Endothelial cell of umbilical vein (primary cell): Measurements from ENCODE around the gene FABP2. TPM values are rescaled to one million over a fixed set of nuclear protein-coding genes. Genes with fewer than 3 reads are reported as not detected.

ENCODE experiments used
- BruUV-seq: library from RNA; stranded (reverse); fragments of 400-500 nt; replicated peaks from 2 replicates; lab custom pipeline; 2021; lab: Mats Ljungman, UMichigan
- CTCF ChIA-PET: fragments of 300-600, 350-600 bp; sonication (Branson Sonifier 250); formaldehyde crosslinking; loops from one replicate; lab custom pipeline; 2021; ENCODE audit warnings: antibody characterized with exemption, inconsistent platforms; lab: Charles Lee
- POLR2A ChIA-PET: fragments of 300-600, 350-600 bp; sonication (Branson Sonifier 250); formaldehyde crosslinking; loops from one replicate; lab custom pipeline; 2021; ENCODE audit warnings: antibody characterized with exemption, inconsistent platforms; lab: Charles Lee
- DNase-seq: peaks from one replicate; pipeline ENCODE4 v3.0.0-alpha.2; 2011; ENCODE audit warnings: low read depth, low spot score
- FAIRE-seq: peaks from 2 replicates; lab custom pipeline; 2011; peaks lifted over from hg19 to GRCh38; lab: Jason Lieb, UNC
- H2AFZ ChIP-seq: 2 replicates; pipeline ENCODE4 v1.6.0; 2012; ENCODE audit warnings: low read depth, low read length, control low read depth, inconsistent platforms
- H3K27ac ChIP-seq: 2 replicates; pipeline ENCODE4 v1.5.1; 2011; ENCODE audit warnings: low read depth, mild to moderate bottlenecking, control low read depth, low read length, moderate library complexity; ENCODE audit not compliant: insufficient read depth
- H3K27me3 ChIP-seq, 2 experiments: 2 replicates each; pipeline versions ENCODE4 v1.6.0 to v1.6.1; 2011; ENCODE audit warnings: low read length in 2 of 2, mixed read lengths in 1 of 2; ENCODE audit not compliant: control insufficient read depth in 2 of 2, insufficient read depth in 2 of 2
- H3K36me3 ChIP-seq, 2 experiments: 2 replicates in 1 of 2; 3 replicates in 1 of 2; pipeline ENCODE4 v1.5.1; 2011; ENCODE audit warnings: low read length in 2 of 2, mild to moderate bottlenecking in 1 of 2, moderate library complexity in 1 of 2; ENCODE audit not compliant: control insufficient read depth in 2 of 2, insufficient read depth in 2 of 2; ENCODE audit errors: extremely low read depth in 1 of 2
- H3K4me1 ChIP-seq: 3 replicates; pipeline ENCODE4 v1.5.1; 2011; ENCODE audit warnings: mild to moderate bottlenecking, low read length; ENCODE audit not compliant: control insufficient read depth, insufficient read depth; ENCODE audit errors: extremely low read depth
- H3K4me2 ChIP-seq: 2 replicates; pipeline ENCODE4 v1.6.1; 2011; ENCODE audit warnings: low read length, control low read depth, mixed read lengths; ENCODE audit not compliant: insufficient read depth
- H3K4me3 ChIP-seq, 3 experiments: fragments of 200-600 bp in 1 of 3; sonication (generic), shearing (Covaris generic) in 1 of 3; replicated peaks in 1 of 3; 2 replicates each; pipeline ENCODE4 v1.5.1; 2011 to 2016; ENCODE audit warnings: control low read depth in 3 of 3, low read length in 3 of 3, mild to moderate bottlenecking in 2 of 3, inconsistent platforms in 1 of 3, low read depth in 1 of 3, moderate library complexity in 1 of 3; ENCODE audit not compliant: insufficient read depth in 1 of 3
- H3K79me2 ChIP-seq: 2 replicates; pipeline ENCODE4 v1.6.0; 2012; ENCODE audit warnings: low read length, inconsistent platforms; ENCODE audit not compliant: control insufficient read depth, insufficient read depth
- H3K9ac ChIP-seq: replicated peaks from 2 replicates; pipeline ENCODE3; 2011; ENCODE audit warnings: low read length, control low read depth; ENCODE audit not compliant: insufficient read depth; ENCODE audit errors: extremely low read depth
- H3K9me1 ChIP-seq: replicated peaks from 3 replicates; pipeline ENCODE4 v1.6.0; 2011; ENCODE audit warnings: mild to moderate bottlenecking, low read length; ENCODE audit not compliant: control insufficient read depth, insufficient read depth; ENCODE audit errors: extremely low read depth
- H3K9me3 ChIP-seq: replicated peaks from 2 replicates; pipeline ENCODE4 v1.5.1; 2012; ENCODE audit warnings: low read length, inconsistent platforms; ENCODE audit not compliant: control insufficient read depth, insufficient read depth
- H4K20me1 ChIP-seq: replicated peaks from 2 replicates; pipeline ENCODE3; 2011; ENCODE audit warnings: mild to moderate bottlenecking, low read length; ENCODE audit not compliant: control insufficient read depth, insufficient read depth; ENCODE audit errors: extremely low read depth
- CTCF ChIP-seq, 2 donors: IDR thresholded peaks; 1 replicate in 1 of 2; 2 replicates in 1 of 2; pipeline ENCODE4 v1.5.1; 2011; ENCODE audit warnings: low read length in 2 of 2, mild to moderate bottlenecking in 2 of 2, moderate library complexity in 2 of 2, control low read depth in 1 of 2, inconsistent platforms in 1 of 2, low read depth in 1 of 2; ENCODE audit not compliant: insufficient read depth in 1 of 2; ENCODE audit errors: extremely low read depth in 1 of 2
- EZH2 ChIP-seq: IDR thresholded peaks from 2 replicates; pipeline ENCODE4 v1.6.1; 2012; ENCODE audit warnings: borderline replicate concordance, low read depth, mild to moderate bottlenecking, moderate library complexity, low read length, inconsistent platforms; ENCODE audit not compliant: severe bottlenecking
- FOS ChIP-seq: IDR thresholded peaks from 2 replicates; pipeline ENCODE4 v1.6.1; 2011; ENCODE audit warnings: mild to moderate bottlenecking, low read length, moderate library complexity, borderline replicate concordance; ENCODE audit not compliant: insufficient read depth
- GATA2 ChIP-seq: IDR thresholded peaks from 2 replicates; pipeline ENCODE4 v1.7.0; 2011; ENCODE audit warnings: low read depth, mild to moderate bottlenecking, moderate library complexity, mixed read lengths, low read length; ENCODE audit not compliant: insufficient read length, insufficient read depth
- JUN ChIP-seq: IDR thresholded peaks from 2 replicates; pipeline ENCODE4 v1.6.1; 2011; ENCODE audit warnings: borderline replicate concordance, low read depth; ENCODE audit not compliant: insufficient read length, insufficient read depth
- MAX ChIP-seq: IDR thresholded peaks from 2 replicates; pipeline ENCODE4 v1.6.1; 2011; ENCODE audit not compliant: insufficient read depth, insufficient read length
- MYC ChIP-seq: IDR thresholded peaks from one replicate; pipeline ENCODE4 v1.6.1; 2011; ENCODE audit warnings: mild to moderate bottlenecking, low read depth, low read length
- POLR2A ChIP-seq: IDR thresholded peaks from 2 replicates; pipeline ENCODE4 v1.6.1; 2012; ENCODE audit warnings: low read depth, mild to moderate bottlenecking, control low read depth, low read length
- POLR2AphosphoS5 ChIP-seq: IDR thresholded peaks from 2 replicates; pipeline ENCODE4 v1.6.1; 2012; ENCODE audit warnings: low read depth, mild to moderate bottlenecking, control low read depth, low read length, moderate library complexity; ENCODE audit not compliant: insufficient read depth
- dilution Hi-C: fragments of 300-500 bp; cut with MboI; formaldehyde crosslinking; loops from one replicate; pipeline ENCODE4 v1.15.0; 2019; ENCODE audit warnings: low sequenced_read_pairs; ENCODE audit not compliant: extremely low pct_ligation_motif_present
- intact Hi-C: fragments of 100-400 bp; cut with micrococcal nuclease; formaldehyde crosslinking; loops from one replicate; pipeline ENCODE4 v1.10.0; 2022
- polyA plus RNA-seq, 4 experiments: library from polyadenylated mRNA; depleted of rRNA in 3 of 4; stranded (reverse) in 3 of 4; unstranded in 1 of 4; fragments of >200 nt; gene quantifications; 2 replicates each; pipeline versions ENCODE4 v1.2.1 to v1.2.3, GENCODE V29; 2011 to 2012; ENCODE audit warnings: missing spikeins in 1 of 4
- total RNA-seq: library from RNA; stranded (reverse); gene quantifications from 2 replicates; pipeline ENCODE4 v1.2.3, GENCODE V29; 2021

The FABP2 gene
- total and polyA plus RNA-seq, 2 donors (not counting 3 experiments of a cell fraction or from before 2014, with no cell fraction given), result not detected

- Histone ChIP-seq H3K27me3 (no peaks in the 10 kb centered on the region), H3K9ac (no peak overlapping the region), H4K20me1 (no peaks in the 10 kb centered on the region), H3K9me3 (no peaks in the 10 kb centered on the region), H3K9me1 (no peaks in the 10 kb centered on the region), H3K36me3 (peaks cover 5 to 10% of the 10 kb centered on the region in 2 experiments), H3K4me2 (no peak overlapping the region), H3K4me1 (peaks cover 12% of the 10 kb centered on the region), H3K27ac (no peak overlapping the region), H3K79me2 (peaks cover 25% of the 10 kb centered on the region), H2AFZ (no peak overlapping the region), H3K4me3 (no peak overlapping the region)
- FAIRE-seq (no peak), DNase-seq (no peak)
- CTCF ChIA-PET, result no interaction called here
- POLR2A ChIA-PET, result no interaction called here
- no TSS peak for BruUV-seq
- intact Hi-C loops (no loop called here), dilution Hi-C loops (no loop called here)
- TF ChIP-seq POLR2AphosphoS5 (no peak), FOS (no peak), CTCF (IDR thresholded peaks at IDR 0.05; ENCODE audit: extremely low read depth in 1 of 2, insufficient read depth in 1 of 2, low read depth in 1 of 2, low read length in 2 of 2) (no peak), MYC (no peak), MAX (no peak), JUN (no peak), EZH2 (no peak), GATA2 (no peak), POLR2A (no peak)
Measured at GRCh38 chr4:119296356-119296755, 25.6 kb downstream of the FABP2 start.
